D341Med (cell line): ENCODE measurements around the gene TAF3.

Experiments used
- DNase-seq: peaks from one replicate; pipeline ENCODE4 v3.0.0; 2012; ENCODE audit warnings: low spot score

The TAF3 gene

GRCh38 chr10:7937315-7937945 is 119.1 kb downstream of the TAF3 start:
- DNase-seq = no peak

- no peak for DNase-seq
These were observed 123.3 kb downstream of the TAF3 start for GRCh38 chr10:7941576-7941975.

DNA sequence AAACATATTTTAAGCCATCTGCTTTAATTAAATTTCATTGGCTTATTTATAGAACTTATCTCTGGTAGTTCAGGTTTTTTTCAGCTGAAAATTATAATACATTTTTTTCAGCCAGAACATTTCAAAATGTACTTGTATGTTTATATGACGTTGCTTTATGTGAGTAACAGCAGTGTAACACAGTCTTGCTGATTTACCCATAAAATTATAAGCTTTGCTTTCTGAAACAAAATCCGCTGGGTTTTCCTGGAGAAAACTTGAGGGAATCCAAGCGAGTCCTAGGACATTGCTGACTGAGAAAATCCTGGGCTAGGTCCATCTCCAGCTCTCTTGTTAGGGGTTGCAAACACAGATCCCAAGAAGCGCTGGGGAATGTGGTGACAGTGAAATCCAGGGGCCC is 124.0 kb downstream of the TAF3 start:
- DNase-seq = no peak

- DNase-seq = no peak
These were observed 124.6 kb downstream of the TAF3 start for GRCh38 chr10:7942859-7943258.

DNA sequence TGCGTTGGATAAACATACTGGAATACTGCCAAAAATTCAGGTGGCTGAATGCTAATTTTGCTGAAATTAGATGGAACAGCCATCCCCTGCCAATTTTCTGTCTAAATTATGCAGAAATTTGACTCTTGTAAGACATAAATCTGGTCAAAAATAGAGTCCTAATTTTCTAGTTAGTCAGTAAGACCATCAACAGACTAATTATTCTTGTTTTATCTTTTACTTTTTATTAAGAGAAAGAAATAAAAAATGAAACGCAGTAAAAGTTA is 125.8 kb downstream of the TAF3 start:
- DNase-seq = no peak

DNA sequence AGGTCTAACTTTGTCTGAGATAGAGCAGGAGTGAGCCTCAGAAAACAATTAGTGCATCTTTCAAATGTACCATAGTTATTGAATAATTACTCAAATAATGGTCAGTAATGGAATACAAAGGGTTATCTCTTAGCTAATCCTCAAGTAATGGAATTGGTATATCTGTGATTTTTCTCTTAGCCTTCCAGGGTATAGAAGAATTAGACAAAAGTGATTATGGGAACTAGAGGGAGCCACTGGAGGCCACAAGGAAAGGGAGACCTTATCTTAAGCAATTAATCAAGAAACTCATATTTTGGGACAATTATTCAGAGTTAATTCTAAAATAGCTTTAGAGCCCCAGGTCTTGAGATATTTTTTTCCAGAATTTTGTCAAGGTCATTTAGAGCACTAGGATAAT is 126.2 kb downstream of the TAF3 start:
- no peak for DNase-seq

DNA sequence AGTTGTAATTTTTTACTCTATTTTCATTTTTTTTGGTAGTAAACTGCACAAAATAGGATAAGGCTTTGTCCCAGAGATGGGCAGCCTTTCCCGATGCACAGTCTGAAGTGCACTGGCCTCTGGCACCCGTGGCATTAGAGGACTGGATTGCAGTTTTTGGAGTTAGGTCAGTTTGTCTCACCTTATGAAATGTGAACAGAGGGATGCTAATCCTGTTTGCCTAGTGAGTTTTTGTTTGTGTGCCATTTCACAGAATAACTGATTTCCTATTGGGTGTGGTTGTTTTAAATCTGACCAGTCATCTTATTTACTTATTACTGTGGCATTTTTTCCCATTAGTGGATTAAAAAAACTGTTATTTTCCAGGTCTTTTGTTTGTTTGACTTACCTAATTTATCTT is 126.7 kb downstream of the TAF3 start:
- no peak for DNase-seq

- no peak for DNase-seq
These were observed 127.3 kb downstream of the TAF3 start for GRCh38 chr10:7945469-7946187.

DNA sequence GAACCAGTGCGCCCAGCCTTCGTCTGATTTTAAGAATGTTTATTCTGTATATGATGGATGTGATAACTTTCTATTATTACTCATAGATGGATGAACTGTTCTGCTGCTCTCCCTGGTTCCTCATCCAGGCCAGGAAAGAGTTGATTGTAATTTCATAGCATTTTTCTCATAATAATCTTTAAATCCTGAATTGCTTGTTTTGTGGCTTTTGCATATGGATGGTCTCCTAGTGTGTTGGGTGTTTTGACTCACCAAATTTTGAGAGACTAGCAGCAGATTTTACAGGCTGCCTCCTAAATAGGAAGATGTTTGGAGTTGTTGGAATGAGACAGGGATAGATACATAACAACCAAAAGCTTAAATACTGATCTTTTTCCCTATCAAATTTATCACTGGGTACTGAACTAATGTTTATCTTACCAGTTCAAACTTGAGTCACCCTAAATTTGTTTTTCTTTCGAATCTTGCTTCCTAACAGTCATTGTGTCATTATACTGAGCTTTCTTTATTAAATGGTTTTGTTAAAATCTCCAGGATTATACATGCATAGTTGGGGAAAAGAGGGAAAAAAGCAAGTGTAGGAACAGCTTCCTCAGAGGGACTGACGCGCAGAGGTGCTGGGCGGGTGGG is 130.2 kb downstream of the TAF3 start:
- DNase-seq = no peak

DNA sequence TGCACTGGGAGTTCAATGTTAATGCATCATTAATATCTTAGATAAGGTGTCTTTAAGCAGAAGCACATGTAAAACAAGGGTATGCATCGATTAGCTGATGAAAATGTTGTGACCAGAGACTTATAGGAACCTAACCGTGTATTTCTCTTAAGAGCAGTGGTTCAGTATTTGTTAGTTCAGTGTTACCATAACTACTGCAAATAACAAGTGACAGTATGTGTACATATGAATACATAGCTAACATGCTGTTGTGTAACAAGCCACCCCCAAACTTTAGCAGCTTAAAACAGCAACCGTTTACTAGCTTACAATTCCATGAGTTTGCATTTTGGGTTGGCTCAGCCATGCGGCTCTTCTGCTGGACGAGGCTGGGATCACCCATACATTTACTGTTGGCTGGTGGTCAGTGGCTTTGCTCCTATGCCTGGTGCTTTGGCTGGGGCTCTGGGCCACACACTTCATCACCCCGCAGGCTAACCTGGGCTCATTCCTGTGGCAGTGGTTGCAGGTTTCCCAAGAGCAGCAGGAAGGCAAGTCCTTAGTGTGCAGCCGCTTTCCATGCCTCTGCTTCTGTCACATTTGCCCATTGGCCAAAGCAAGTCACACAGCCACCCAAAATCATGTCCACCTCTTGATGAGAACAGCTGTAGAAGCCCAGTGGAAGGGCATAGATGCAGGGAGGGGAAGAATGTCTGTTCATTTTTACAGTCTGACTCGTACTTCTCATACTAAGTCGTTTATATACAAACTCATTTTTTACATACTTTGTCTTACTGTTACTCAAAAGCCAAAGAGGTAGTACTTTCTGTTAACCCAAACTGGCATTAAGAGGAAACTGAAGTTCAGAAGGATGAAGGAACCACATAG is 132.9 kb downstream of the TAF3 start:
- DNase-seq = no peak

DNA sequence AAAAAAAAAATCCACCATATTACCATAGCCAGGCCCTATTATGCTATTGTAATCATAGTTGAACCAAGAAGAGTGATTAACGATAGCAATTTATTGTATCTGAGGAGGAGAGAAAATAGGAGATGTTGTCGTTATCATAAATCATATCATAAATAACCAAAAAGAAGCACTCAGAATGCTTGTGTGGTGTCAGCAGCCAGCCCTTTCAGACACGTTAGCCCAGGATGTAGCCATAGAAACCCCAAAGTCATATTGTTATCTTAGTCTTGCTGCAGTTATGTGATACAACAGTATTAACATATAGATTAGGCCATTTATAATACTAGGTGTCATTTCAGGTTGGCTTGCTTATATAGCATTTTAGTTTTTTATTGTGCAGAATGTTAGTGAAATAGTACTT is 134.0 kb downstream of the TAF3 start:
- DNase-seq = no peak

GRCh38 chr10:7953447-7953846 is 135.1 kb downstream of the TAF3 start:
- DNase-seq = no peak

DNA sequence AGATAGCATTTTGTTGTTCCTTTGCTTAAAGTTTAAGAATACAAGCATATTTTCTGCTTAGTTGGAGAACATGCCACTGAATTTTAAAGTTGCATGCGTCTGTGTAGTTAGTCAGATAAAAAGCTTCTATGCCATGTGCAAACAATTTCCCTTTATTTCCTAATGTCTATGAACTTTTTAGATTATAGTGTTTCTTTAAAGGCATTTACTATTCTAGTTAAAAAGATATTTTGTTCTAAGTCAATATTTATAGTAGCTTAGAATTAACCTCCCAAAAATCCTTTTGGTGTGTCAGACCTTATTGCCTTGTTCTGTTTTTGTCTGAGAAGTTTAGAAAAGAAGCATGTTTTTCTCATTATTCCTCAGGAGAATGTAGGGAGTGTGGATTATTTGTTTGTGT is 137.1 kb downstream of the TAF3 start:
- no peak for DNase-seq

DNA sequence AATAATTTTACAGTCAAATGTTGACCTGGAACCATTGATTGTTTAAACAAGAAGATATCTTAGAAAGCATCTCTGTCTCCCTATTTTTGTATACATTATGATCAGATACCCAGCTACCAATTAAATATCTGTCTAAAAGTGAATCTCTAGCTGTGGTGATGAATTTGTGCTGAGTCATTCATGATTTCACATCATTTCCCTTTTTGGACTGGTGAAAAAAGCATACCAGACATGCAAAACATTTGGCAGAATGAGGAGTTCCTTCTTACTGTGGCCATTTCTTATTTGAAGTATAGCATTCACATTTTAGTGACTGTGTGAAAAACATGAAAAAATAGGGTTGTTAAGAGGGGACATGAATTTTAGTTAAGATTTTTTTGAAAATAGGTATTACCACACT is 138.2 kb downstream of the TAF3 start:
- no peak for DNase-seq

GRCh38 chr10:7957591-7957990 is 139.3 kb downstream of the TAF3 start:
- DNase-seq = no peak

GRCh38 chr10:7958442-7958841 is 140.1 kb downstream of the TAF3 start:
- no peak for DNase-seq

DNA sequence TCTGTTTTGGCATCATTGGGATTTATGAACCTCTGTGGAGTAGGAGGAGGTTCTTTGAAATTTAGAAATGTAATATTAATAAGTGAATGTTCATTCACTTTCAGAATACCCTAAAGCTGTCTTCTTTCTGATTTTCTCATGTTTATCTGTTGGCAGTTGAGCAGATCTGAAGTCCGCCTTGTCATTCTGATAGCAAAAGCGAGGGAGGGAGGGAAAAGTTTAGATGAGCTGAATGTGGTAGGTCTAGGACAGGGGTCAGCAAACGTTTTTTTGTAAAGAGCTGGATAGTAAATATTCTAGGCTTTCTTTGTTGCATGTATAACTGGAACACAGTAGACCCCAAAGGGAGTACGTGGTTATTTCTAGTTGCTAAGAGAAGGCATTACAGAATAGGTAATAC is 141.8 kb downstream of the TAF3 start:
- no peak for DNase-seq

DNA sequence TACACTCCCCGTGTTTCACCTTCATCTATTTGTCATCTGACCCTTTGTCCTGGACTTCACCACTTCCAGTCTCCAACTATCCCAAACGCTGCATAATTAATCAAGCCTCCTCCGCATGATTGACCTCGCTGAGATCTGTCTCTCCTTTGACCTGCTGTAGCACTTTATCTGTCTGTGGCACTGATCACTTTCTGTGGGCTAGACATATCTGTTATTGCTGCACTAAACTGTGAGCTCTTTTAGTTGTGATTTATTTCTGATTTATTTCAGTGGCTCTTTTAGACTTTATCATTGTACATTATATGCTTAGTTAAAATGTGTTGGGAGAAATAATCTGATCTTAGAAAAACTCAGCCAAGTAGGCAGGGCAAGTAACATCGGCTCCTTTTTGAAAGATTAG is 144.3 kb downstream of the TAF3 start:
- no peak for DNase-seq

- DNase-seq = no peak
These were observed 147.2 kb downstream of the TAF3 start for GRCh38 chr10:7965457-7965856.

DNA sequence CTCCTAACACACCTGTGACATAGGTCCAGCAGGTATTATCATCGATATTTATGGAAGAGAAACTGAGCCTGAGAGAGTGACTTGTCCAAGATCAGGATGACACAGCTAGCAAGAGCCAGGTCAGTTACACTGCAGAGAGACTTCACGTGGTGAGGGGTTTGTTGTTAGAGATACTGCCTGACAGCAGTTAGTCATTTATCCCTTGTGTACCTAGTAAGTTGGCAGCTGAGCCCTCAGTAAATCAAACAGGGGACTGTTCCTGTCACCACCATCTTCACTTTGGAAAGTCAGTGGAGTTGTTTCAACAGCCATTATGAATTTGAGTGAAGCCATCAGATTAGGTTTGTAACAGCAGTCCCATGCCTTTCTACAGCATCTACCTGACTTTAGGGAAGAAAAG is 148.7 kb downstream of the TAF3 start:
- DNase-seq = no peak

- DNase-seq = no peak
These were observed 150.3 kb downstream of the TAF3 start for GRCh38 chr10:7968510-7969112.

GRCh38 chr10:7969623-7970022 is 151.3 kb downstream of the TAF3 start:
- no peak for DNase-seq

- no peak for DNase-seq
These were observed 153.6 kb downstream of the TAF3 start for GRCh38 chr10:7971949-7972348.
